WTC11 (cell line): ENCODE measurements around the gene CACNA2D3. TPM values are rescaled to one million over a fixed set of nuclear protein-coding genes. Genes with fewer than 3 reads are reported as not detected.

Experiments used
- ATAC-seq: fragments of 200-7000 bp; cut with Tn5 transposase; 2 replicates; pipeline ENCODE4 v1.10.0; 2021; ENCODE audit warnings: mild to moderate bottlenecking, moderate library complexity
- CTCF ChIA-PET: fragments of 300-600 bp; sonication (Branson Sonifier 250); formaldehyde crosslinking; loops from one replicate; lab custom pipeline; 2021; ENCODE audit warnings: antibody characterized with exemption; lab: Charles Lee
- POLR2A ChIA-PET: fragments of 350-600 bp; sonication (Branson Sonifier 250); formaldehyde crosslinking; loops from one replicate; lab custom pipeline; 2021; ENCODE audit warnings: antibody characterized with exemption; lab: Charles Lee
- DNase-seq: peaks from one replicate; pipeline ENCODE4 v3.0.0; 2021; ENCODE audit warnings: low spot score
- H3K27ac Mint-ChIP-seq: 2 replicates; pipeline ENCODE4 v1.8.0; 2021; ENCODE audit warnings: mixed read lengths
- H3K27me3 Mint-ChIP-seq: 2 replicates; pipeline ENCODE4 v1.8.0; 2021; ENCODE audit warnings: low read depth, mild to moderate bottlenecking, moderate library complexity, mixed read lengths
- H3K36me3 Mint-ChIP-seq: 2 replicates; pipeline ENCODE4 v1.8.0; 2021; ENCODE audit warnings: mixed read lengths
- H3K4me1 Mint-ChIP-seq: 2 replicates; pipeline ENCODE4 v1.8.0; 2022; ENCODE audit warnings: mixed read lengths
- H3K4me3 Mint-ChIP-seq: 2 replicates; pipeline ENCODE4 v1.8.0; 2021; ENCODE audit warnings: mild to moderate bottlenecking, moderate library complexity, mixed read lengths
- H3K9me3 Mint-ChIP-seq: 2 replicates; pipeline ENCODE4 v1.8.0; 2021; ENCODE audit warnings: mixed read lengths
- ATF3 ChIP-seq: sonication (generic); formaldehyde crosslinking; conservative IDR thresholded peaks from 2 replicates; pipeline ENCODE4 v1.8.1; 2022; ENCODE audit warnings: mild to moderate bottlenecking, missing genetic modification reagents
- FOXJ3 ChIP-seq: sonication (generic); formaldehyde crosslinking; IDR thresholded peaks from 2 replicates; pipeline ENCODE4 v1.9.0; 2021; ENCODE audit warnings: missing genetic modification reagents, mild to moderate bottlenecking, borderline replicate concordance
- FOXP1 ChIP-seq: sonication (generic); formaldehyde crosslinking; IDR thresholded peaks from 2 replicates; pipeline ENCODE4 v1.8.0; 2022; ENCODE audit warnings: missing genetic modification reagents, mild to moderate bottlenecking, moderate library complexity, borderline replicate concordance
- GABPB1 ChIP-seq: sonication (generic); formaldehyde crosslinking; IDR thresholded peaks from 2 replicates; pipeline ENCODE4 v1.8.1; 2023; ENCODE audit warnings: mild to moderate bottlenecking, missing genetic modification reagents
- JAZF1 ChIP-seq: fragments of 250-450 bp; sonication (Bioruptor Pico); IDR thresholded peaks from 2 replicates; pipeline ENCODE4 v1.9.0; 2021; ENCODE audit warnings: moderate library complexity, mild to moderate bottlenecking, inconsistent platforms
- JUN ChIP-seq: sonication (generic); formaldehyde crosslinking; IDR thresholded peaks from 2 replicates; pipeline ENCODE4 v1.8.0; 2023; ENCODE audit warnings: mild to moderate bottlenecking, missing genetic modification reagents
- MLX ChIP-seq: sonication (generic); formaldehyde crosslinking; IDR thresholded peaks from 2 replicates; pipeline ENCODE4 v1.8.1; 2023; ENCODE audit warnings: mild to moderate bottlenecking, missing genetic modification reagents, moderate library complexity
- NFATC4 ChIP-seq: fragments of 250-450 bp; sonication (Bioruptor Pico); IDR thresholded peaks from 2 replicates; pipeline ENCODE4 v1.9.0; 2021; ENCODE audit warnings: mild to moderate bottlenecking
- NFE2L1 ChIP-seq: sonication (generic); formaldehyde crosslinking; IDR thresholded peaks from 2 replicates; pipeline ENCODE4 v1.8.1; 2023; ENCODE audit warnings: missing genetic modification reagents
- PRDM15 ChIP-seq: sonication (generic); formaldehyde crosslinking; IDR thresholded peaks from 2 replicates; pipeline ENCODE4 v1.8.0; 2022; ENCODE audit warnings: missing genetic modification reagents
- RELA ChIP-seq: sonication (generic); formaldehyde crosslinking; IDR thresholded peaks from 2 replicates; pipeline ENCODE4 v1.8.1; 2022; ENCODE audit warnings: missing genetic modification reagents, mild to moderate bottlenecking, borderline replicate concordance
- SMAD3 ChIP-seq: sonication (generic); formaldehyde crosslinking; IDR thresholded peaks from 2 replicates; pipeline ENCODE4 v1.8.0; 2022; ENCODE audit warnings: missing genetic modification reagents, mild to moderate bottlenecking, borderline replicate concordance
- SP1 ChIP-seq: sonication (generic); formaldehyde crosslinking; conservative IDR thresholded peaks from 2 replicates; pipeline ENCODE4 v1.8.1; 2022; ENCODE audit warnings: missing genetic modification reagents
- STAT6 ChIP-seq: sonication (generic); formaldehyde crosslinking; conservative IDR thresholded peaks from 2 replicates; pipeline ENCODE4 v1.8.1; 2023; ENCODE audit warnings: mild to moderate bottlenecking, low read depth, missing genetic modification reagents, moderate library complexity
- TCF7 ChIP-seq: sonication (generic); formaldehyde crosslinking; IDR thresholded peaks from 2 replicates; pipeline ENCODE4 v1.8.0; 2022; ENCODE audit warnings: mild to moderate bottlenecking, low read depth, missing genetic modification reagents, moderate library complexity
- TEAD1 ChIP-seq: sonication (generic); formaldehyde crosslinking; IDR thresholded peaks from 2 replicates; pipeline ENCODE4 v1.8.0; 2022; ENCODE audit warnings: mild to moderate bottlenecking, missing genetic modification reagents
- ZMAT4 ChIP-seq: fragments of 250-450 bp; sonication (Bioruptor Pico); IDR thresholded peaks from 2 replicates; pipeline ENCODE4 v1.9.0; 2021; ENCODE audit warnings: mild to moderate bottlenecking
- ZNF232 ChIP-seq: sonication (generic); formaldehyde crosslinking; IDR thresholded peaks from 2 replicates; pipeline ENCODE4 v1.8.0; 2022; ENCODE audit warnings: mild to moderate bottlenecking, missing genetic modification reagents
- ZNF532 ChIP-seq: fragments of 250-450 bp; sonication (Bioruptor Pico); IDR thresholded peaks from 2 replicates; pipeline ENCODE4 v1.9.0; 2021; ENCODE audit warnings: mild to moderate bottlenecking, borderline replicate concordance
- ZNF671 ChIP-seq: fragments of 250-450 bp; sonication (Bioruptor Pico); IDR thresholded peaks from 2 replicates; pipeline ENCODE4 v1.8.0; 2021; ENCODE audit warnings: mild to moderate bottlenecking
- total RNA-seq: library from RNA; stranded (reverse); gene quantifications from 3 replicates; pipeline ENCODE4 v1.2.3, GENCODE V29; 2021

Gene CACNA2D3
- total RNA-seq, 1 experiment from 2014 or later, result 5.0 TPM

GRCh38 chr3:54355800-54356199 lies 233.4 kb downstream of the CACNA2D3 start:
- Mint-ChIP-seq H3K27me3 (no peaks in the 10 kb centered on the region), H3K9me3 (no peaks in the 10 kb centered on the region), H3K27ac (no peak overlapping the region), H3K36me3 (no peaks in the 10 kb centered on the region), H3K4me1 (peaks cover 20% of the 10 kb centered on the region), H3K4me3 (no peak overlapping the region)
- POLR2A ChIA-PET, result no interaction called here
- no peak for DNase-seq
- CTCF ChIA-PET, result no interaction called here
- TF ChIP-seq JAZF1 (CRISPR knock-in tag), result no peak
- no peak for TF ChIP-seq NFATC4 (CRISPR knock-in tag)
- no peak for TF ChIP-seq SMAD3 (CRISPR knock-in tag)
- no peak for TF ChIP-seq ZNF232
- no peak for TF ChIP-seq FOXJ3 (CRISPR knock-in tag)
- TF ChIP-seq ATF3 (CRISPR knock-in tag), result no peak
- no peak for TF ChIP-seq TCF7
- no peak for TF ChIP-seq FOXP1 (CRISPR knock-in tag)
- no peak for TF ChIP-seq SP1 (CRISPR knock-in tag)
- no peak for ATAC-seq

- H3K4me3 Mint-ChIP-seq, result no peak overlapping the region
- H3K27me3 Mint-ChIP-seq, result no peaks in the 10 kb centered on the region
- peaks cover 20% of the 10 kb centered on the region for H3K4me1 Mint-ChIP-seq
- ChIA-PET POLR2A (no interaction called here), CTCF (interaction anchor here (1.4 kb wide), 1 partner anchor 18 kb away, joined by 4 read pairs; no protein-coding TSS in a partner anchor)
- H3K9me3 Mint-ChIP-seq, result no peaks in the 10 kb centered on the region
- H3K27ac Mint-ChIP-seq, result no peak overlapping the region
- DNase-seq, result no peak
- no peak for ATAC-seq
- H3K36me3 Mint-ChIP-seq, result no peaks in the 10 kb centered on the region
- no peak for TF ChIP-seq ZNF532 (CRISPR knock-in tag)
- no peak for TF ChIP-seq FOXP1 (CRISPR knock-in tag)
- TF ChIP-seq ATF3 (CRISPR knock-in tag), result no peak
- TF ChIP-seq MLX (CRISPR knock-in tag), result no peak
- TF ChIP-seq TCF7, result no peak
- no peak for TF ChIP-seq JUN (CRISPR knock-in tag)
- no peak for TF ChIP-seq ZMAT4 (CRISPR knock-in tag)
- TF ChIP-seq TEAD1 (CRISPR knock-in tag), result no peak
- TF ChIP-seq PRDM15 (CRISPR knock-in tag), result no peak
- TF ChIP-seq NFATC4 (CRISPR knock-in tag), result no peak
- TF ChIP-seq NFE2L1 (CRISPR knock-in tag), result no peak
- no peak for TF ChIP-seq RELA
- no peak for TF ChIP-seq ZNF671 (CRISPR knock-in tag)
- no peak for TF ChIP-seq GABPB1 (CRISPR knock-in tag)
- no peak for TF ChIP-seq STAT6 (CRISPR knock-in tag)
Measured at GRCh38 chr3:54356261-54357045, 234.1 kb downstream of the CACNA2D3 start.
